ENCODE results near the gene PLOD3.
A peak's percentile ranks its signal among the peaks of the same experiment; 100 is the strongest.

PLOD3 gene

GRCh38 chr7:101167645-101168411 is 49.6 kb downstream of the PLOD3 start:
- Histone ChIP-seq H3K27me3 (ENCODE audit: control insufficient read depth, insufficient read depth, low read length) (peaks cover 89% of the 10 kb centered on the region), H3K9me3 (ENCODE audit: control insufficient read depth, insufficient read depth, low read depth, low read length) (no peaks in the 10 kb centered on the region), H3K4me1 (ENCODE audit: control insufficient read depth, insufficient read depth, low read length) (peaks cover 58% of the 10 kb centered on the region), H3K27ac (ENCODE audit: low read depth, low read length) (no peak overlapping the region), H3K36me3 (ENCODE audit: control insufficient read depth, insufficient read depth, low read length) (no peaks in the 10 kb centered on the region), H3K4me3 (ENCODE audit: low read depth, low read length) (peak overlapping the region; percentile 54), H3K9ac (ENCODE audit: low read length) (peak overlapping the region; percentile 46)

DNA sequence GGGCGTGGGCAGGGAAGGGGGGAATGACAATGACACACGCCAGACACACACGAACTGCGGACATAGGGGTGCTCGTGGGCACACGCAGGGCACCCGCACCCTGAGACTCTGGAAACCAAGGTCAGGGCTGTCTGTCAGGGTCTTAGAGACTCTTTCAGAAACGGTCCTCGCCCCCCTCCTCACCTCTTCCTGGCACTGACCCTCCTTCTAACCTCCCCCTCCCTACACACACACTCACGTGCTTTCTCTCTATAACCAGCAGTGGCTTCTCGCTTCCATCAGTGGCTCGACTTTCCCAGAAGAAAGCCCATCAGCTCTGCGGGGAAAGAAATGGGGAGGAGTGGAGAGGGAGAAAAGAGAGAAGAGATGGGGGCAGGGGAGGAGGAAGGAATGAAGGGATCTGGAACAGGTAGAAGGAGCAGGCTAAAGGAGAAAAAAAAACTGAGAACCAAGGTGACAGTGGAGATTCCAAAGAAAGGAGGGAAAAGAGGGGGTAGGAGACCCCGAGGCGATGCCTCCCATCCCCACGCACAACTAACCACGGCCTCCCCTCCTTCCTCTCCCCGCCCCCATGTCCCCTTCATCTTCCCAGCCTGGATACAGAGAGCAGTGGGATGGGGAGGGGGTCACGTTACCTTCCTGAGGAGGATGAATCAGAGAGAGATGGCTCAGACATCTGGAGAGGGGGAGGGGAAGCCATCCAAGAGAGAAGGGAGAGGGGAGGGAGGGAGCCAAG is 50.3 kb downstream of the PLOD3 start:
- H3K27me3 ChIP-seq (ENCODE audit: control insufficient read depth, insufficient read depth, low read length), result peaks cover 82% of the 10 kb centered on the region
- peak overlapping the region; percentile 41 for H3K9ac ChIP-seq (ENCODE audit: low read length)
- H3K27ac ChIP-seq (ENCODE audit: low read depth, low read length), result no peak overlapping the region
- H3K4me1 ChIP-seq (ENCODE audit: control insufficient read depth, insufficient read depth, low read length), result peaks cover 55% of the 10 kb centered on the region
- no peaks in the 10 kb centered on the region for H3K9me3 ChIP-seq (ENCODE audit: control insufficient read depth, insufficient read depth, low read depth, low read length)
- no peaks in the 10 kb centered on the region for H3K36me3 ChIP-seq (ENCODE audit: control insufficient read depth, insufficient read depth, low read length)
- peak overlapping the region; percentile 54 for H3K4me3 ChIP-seq (ENCODE audit: low read depth, low read length)

GRCh38 chr7:101166648-101166908 is 50.8 kb downstream of the PLOD3 start:
- Histone ChIP-seq H3K27me3 (ENCODE audit: control insufficient read depth, insufficient read depth, low read length) (peaks cover 77% of the 10 kb centered on the region), H3K9me3 (ENCODE audit: control insufficient read depth, insufficient read depth, low read depth, low read length) (no peaks in the 10 kb centered on the region), H3K27ac (ENCODE audit: low read depth, low read length) (no peak overlapping the region), H3K4me3 (ENCODE audit: low read depth, low read length) (peak overlapping the region; percentile 54), H3K9ac (ENCODE audit: low read length) (peak overlapping the region; percentile 41), H3K36me3 (ENCODE audit: control insufficient read depth, insufficient read depth, low read length) (no peaks in the 10 kb centered on the region), H3K4me1 (ENCODE audit: control insufficient read depth, insufficient read depth, low read length) (peaks cover 55% of the 10 kb centered on the region)

GRCh38 chr7:101165958-101166647 is 51.3 kb downstream of the PLOD3 start:
- no peak overlapping the region for H3K27ac ChIP-seq (ENCODE audit: low read depth, low read length)
- peak overlapping the region; percentile 54 for H3K4me3 ChIP-seq (ENCODE audit: low read depth, low read length)
- H3K9ac ChIP-seq (ENCODE audit: low read length), result peak overlapping the region; percentile 58
- no peaks in the 10 kb centered on the region for H3K9me3 ChIP-seq (ENCODE audit: control insufficient read depth, insufficient read depth, low read depth, low read length)
- H3K27me3 ChIP-seq (ENCODE audit: control insufficient read depth, insufficient read depth, low read length), result peaks cover 72% of the 10 kb centered on the region
- H3K4me1 ChIP-seq (ENCODE audit: control insufficient read depth, insufficient read depth, low read length), result peaks cover 55% of the 10 kb centered on the region
- no peaks in the 10 kb centered on the region for H3K36me3 ChIP-seq (ENCODE audit: control insufficient read depth, insufficient read depth, low read length)

DNA sequence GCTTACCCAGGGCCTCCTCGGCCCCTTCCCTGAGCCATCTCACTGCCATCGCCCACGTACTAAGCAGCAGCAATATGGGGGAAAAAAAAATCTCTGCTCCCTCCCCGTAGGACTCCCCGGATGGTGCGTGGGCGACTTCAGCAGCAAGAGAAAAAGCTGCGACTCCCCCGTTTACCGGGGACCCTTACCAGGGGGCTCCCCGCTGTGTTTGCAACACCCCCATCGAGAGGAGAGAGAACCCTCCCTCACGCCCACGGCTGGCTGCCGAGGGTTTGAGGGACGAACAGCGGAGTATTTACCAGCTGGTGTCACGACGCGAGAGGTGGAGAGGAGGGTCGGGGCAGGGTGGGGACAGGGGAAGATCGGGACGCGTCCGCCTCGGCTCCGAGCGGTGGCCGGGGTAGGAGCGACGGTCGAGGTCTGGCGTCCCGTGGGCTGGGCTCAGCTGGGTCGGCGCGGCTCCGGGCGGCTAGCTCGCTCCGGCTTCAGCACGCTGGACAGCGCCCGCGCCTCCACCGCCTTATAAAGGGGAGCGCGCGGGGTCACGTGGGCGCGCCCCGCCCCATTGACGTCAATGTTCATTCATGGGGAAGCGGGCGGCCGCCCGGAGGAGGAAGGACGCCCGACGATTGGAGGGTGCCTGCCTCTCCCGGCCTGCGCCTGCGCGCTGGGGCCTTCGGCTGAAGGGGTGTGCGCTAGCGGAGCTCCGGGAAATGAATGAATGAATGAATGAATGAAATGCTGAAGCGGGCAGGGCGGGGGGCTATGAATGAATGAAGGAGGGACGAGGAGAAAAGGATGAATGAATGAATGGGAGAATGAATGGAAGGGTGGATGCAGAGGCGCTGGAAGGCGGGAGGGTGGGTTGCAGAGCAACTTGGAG is 52.1 kb downstream of the PLOD3 start, which contains the start of gene VGF:
Gene VGF (minus strand): TSS at position 495 of the 883 bp plus-strand sequence. CDS start 726 bp downstream, outside the sequence.
- no peaks in the 10 kb centered on the region for H3K36me3 ChIP-seq (ENCODE audit: control insufficient read depth, insufficient read depth, low read length)
- peak within 1 kb of the TSS; percentile 79 for H3K9ac ChIP-seq (ENCODE audit: low read length)
- peaks cover 64% of the 10 kb centered on the region for H3K27me3 ChIP-seq (ENCODE audit: control insufficient read depth, insufficient read depth, low read length)
- no peak within 1 kb of the TSS for H3K27ac ChIP-seq (ENCODE audit: low read depth, low read length)
- H3K4me1 ChIP-seq (ENCODE audit: control insufficient read depth, insufficient read depth, low read length), result peaks cover 55% of the 10 kb centered on the region
- H3K4me3 ChIP-seq (ENCODE audit: low read depth, low read length), result peak within 1 kb of the TSS; percentile 62
- no peaks in the 10 kb centered on the region for H3K9me3 ChIP-seq (ENCODE audit: control insufficient read depth, insufficient read depth, low read depth, low read length)

DNA sequence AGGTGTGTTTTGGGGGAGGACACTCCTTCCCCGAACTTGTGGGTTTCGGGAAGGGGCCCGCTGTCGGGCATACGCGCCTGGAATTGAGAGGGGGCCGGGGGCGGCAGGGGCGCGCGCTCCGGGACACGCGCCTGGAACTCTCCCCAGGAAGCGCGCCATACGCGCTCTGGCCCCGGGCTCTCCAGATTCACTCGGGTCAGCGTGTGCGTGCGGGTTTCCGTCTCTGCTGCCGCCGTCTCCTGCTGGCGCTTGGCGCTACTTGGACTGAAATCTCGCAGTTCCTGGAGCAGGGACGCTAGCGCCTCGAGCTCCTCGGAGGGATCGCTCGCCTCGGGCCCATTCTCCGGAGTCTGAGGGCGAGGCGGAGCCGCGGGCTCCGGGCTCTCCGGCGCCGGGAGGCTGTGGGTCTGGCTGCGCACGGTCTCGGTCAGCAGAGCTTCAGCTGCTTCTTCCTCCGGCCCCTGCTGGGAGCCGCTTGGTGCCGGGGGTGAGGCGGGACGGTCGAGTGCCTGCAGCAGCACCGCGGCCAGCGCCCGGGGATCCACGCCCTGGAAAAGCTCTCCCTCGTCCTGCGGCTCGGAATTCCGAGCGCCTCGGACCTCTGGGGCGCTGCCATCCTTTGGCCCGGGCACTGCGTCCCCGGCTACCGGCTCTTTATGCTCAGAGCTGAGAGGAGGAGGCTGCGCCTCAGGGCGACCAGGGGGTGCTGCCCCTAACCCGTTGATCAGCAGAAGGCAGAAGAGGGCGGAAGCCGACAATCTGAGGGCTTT is 53.1 kb downstream of the PLOD3 start:
- Histone ChIP-seq H3K4me3 (ENCODE audit: low read depth, low read length) (peak overlapping the region; percentile 62), H3K36me3 (ENCODE audit: control insufficient read depth, insufficient read depth, low read length) (peaks cover 1% of the 10 kb centered on the region; the same call in 1 of the 2 replicates), H3K9me3 (ENCODE audit: control insufficient read depth, insufficient read depth, low read depth, low read length) (no peaks in the 10 kb centered on the region), H3K9ac (ENCODE audit: low read length) (peak overlapping the region; percentile 79), H3K27me3 (ENCODE audit: control insufficient read depth, insufficient read depth, low read length) (peaks cover 53% of the 10 kb centered on the region), H3K27ac (ENCODE audit: low read depth, low read length) (no peak overlapping the region), H3K4me1 (ENCODE audit: control insufficient read depth, insufficient read depth, low read length) (peaks cover 54% of the 10 kb centered on the region)

DNA sequence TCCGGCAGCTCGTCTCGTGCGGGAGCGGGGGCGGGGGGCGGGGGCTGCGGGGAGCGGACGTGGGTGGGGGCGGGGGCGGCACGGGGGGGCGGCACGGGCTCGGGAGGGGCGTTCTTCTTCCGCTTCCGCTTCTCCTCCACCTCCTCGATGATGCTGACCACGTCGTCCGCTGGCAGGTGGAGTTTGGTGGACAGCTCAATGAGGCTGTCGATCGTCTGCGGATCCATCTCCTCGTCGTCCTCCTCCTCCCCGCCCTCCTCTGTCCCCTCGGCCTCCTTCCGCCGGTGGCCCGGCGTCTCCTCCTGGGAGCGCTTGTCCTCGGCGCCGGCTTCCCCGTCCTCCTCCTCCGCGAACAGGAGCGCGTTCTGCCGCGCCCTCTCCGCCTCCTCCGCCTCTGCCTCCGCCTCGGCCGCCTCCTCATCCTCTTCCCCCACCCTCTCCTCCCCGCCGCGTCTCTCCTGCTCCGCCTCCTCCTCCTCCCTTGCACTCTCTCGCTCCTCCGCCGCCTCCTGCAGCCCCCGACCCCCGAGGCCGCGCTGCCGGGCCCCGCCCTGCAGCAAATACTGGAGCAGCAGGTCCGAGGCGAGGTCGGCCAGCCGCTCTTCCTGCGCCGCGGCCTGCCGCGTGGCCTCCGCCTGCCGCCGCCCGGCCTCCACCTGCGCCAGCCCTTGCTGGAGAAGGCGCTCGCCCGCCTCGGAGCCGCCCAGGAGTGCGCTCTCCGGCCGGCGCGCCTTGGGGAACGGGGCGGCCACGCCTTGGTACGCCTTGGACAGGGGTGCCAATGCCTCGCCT is 53.9 kb downstream of the PLOD3 start:
- no peak overlapping the region for H3K27ac ChIP-seq (ENCODE audit: low read depth, low read length)
- peaks cover 8% of the 10 kb centered on the region for H3K36me3 ChIP-seq (ENCODE audit: control insufficient read depth, insufficient read depth, low read length)
- H3K27me3 ChIP-seq (ENCODE audit: control insufficient read depth, insufficient read depth, low read length), result peaks cover 46% of the 10 kb centered on the region
- peak overlapping the region; percentile 79 for H3K9ac ChIP-seq (ENCODE audit: low read length)
- H3K9me3 ChIP-seq (ENCODE audit: control insufficient read depth, insufficient read depth, low read depth, low read length), result no peaks in the 10 kb centered on the region
- H3K4me1 ChIP-seq (ENCODE audit: control insufficient read depth, insufficient read depth, low read length), result peaks cover 54% of the 10 kb centered on the region
- H3K4me3 ChIP-seq (ENCODE audit: low read depth, low read length), result peak overlapping the region; percentile 62

DNA sequence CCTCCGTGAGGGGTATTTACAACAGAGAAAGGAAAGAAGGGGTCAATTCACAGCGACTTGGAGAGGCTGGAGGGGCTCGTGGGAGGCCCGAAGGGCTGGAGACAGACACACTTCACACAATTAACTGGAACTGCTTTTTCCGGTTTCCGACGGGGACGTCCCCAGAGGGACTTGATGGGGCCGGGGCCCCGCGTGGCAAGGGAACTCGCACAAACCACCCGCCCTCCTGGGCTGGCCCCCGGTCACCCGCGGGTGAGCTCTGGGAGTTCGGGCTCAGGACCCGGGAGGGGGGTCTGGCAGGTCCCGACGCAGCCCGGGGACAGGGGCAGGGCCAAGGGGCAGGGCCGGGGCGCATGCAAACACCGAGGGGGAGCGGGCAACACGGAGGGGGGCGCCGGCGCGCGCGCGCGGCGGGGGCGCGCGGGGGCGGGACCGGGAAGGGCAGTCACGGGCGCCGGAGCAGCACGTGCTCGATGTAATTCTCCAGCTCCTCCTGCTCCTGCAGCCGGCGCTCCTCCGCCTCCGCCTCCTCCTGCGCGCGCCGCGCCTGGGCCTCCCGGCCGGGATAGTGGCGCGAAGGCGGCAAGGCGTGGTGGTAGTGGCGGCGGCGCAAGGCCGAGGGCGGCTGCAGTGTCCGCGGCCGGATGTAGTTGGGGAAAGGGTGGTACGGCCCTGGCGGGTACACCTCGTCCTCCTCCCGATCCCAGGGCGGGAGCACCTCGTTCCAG is 54.7 kb downstream of the PLOD3 start:
- Histone ChIP-seq H3K36me3 (ENCODE audit: control insufficient read depth, insufficient read depth, low read length) (peaks cover 13% of the 10 kb centered on the region), H3K4me1 (ENCODE audit: control insufficient read depth, insufficient read depth, low read length) (peaks cover 46% of the 10 kb centered on the region), H3K4me3 (ENCODE audit: low read depth, low read length) (peak overlapping the region; percentile 62), H3K9me3 (ENCODE audit: control insufficient read depth, insufficient read depth, low read depth, low read length) (no peaks in the 10 kb centered on the region), H3K27ac (ENCODE audit: low read depth, low read length) (peak overlapping the region; percentile 56; the same call in 1 of the 2 replicates), H3K9ac (ENCODE audit: low read length) (peak overlapping the region; percentile 77), H3K27me3 (ENCODE audit: control insufficient read depth, insufficient read depth, low read length) (peaks cover 38% of the 10 kb centered on the region)

All from HUES6 (cell line).